GM10266 (cell line): Measurements from ENCODE around the gene LCNL1.

ENCODE experiments used
- DNase-seq: peaks from one replicate; pipeline ENCODE4 v3.0.0; 2012; ENCODE audit errors: extremely low spot score
- TF ChIP-seq, protein P1 (sequence below): IDR thresholded peaks from 2 replicates; pipeline ENCODE4 v1.5.1; 2012; ENCODE audit warnings: mild to moderate bottlenecking, low read depth; ENCODE audit not compliant: control insufficient read depth, insufficient read depth; ENCODE audit errors: missing control alignments

The LCNL1 gene

GRCh38 chr9:136994180-136994887 is 11.5 kb downstream of the LCNL1 start:
- no peak for DNase-seq
- TF ChIP-seq, protein P1, sequence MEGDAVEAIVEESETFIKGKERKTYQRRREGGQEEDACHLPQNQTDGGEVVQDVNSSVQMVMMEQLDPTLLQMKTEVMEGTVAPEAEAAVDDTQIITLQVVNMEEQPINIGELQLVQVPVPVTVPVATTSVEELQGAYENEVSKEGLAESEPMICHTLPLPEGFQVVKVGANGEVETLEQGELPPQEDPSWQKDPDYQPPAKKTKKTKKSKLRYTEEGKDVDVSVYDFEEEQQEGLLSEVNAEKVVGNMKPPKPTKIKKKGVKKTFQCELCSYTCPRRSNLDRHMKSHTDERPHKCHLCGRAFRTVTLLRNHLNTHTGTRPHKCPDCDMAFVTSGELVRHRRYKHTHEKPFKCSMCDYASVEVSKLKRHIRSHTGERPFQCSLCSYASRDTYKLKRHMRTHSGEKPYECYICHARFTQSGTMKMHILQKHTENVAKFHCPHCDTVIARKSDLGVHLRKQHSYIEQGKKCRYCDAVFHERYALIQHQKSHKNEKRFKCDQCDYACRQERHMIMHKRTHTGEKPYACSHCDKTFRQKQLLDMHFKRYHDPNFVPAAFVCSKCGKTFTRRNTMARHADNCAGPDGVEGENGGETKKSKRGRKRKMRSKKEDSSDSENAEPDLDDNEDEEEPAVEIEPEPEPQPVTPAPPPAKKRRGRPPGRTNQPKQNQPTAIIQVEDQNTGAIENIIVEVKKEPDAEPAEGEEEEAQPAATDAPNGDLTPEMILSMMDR: no peak

GRCh38 chr9:136994888-136995230 is 12.1 kb downstream of the LCNL1 start:
- TF ChIP-seq, protein P1: no peak
- no peak for DNase-seq

DNA sequence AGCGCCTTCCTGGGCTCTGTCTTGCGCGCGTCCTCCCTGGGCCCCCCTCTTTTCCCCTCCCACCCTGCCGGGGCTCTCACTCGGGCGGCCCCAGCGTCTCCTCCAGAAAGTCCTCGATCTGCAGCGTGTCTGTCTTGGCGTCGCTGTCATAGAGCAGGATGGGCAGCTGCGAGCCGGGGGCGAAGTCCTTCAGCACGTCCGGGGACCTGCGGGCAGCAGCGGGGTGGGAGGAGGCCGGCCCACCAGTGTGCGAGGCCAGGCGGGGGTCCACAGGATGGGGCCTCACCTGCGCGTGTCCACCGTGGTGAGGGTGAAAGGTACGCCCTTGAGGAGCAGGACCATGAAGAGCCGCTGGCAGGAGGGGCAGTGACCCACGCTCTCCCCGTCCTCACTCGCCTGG is 12.6 kb downstream of the LCNL1 start:
- TF ChIP-seq, protein P1: no peak
- no peak for DNase-seq

- TF ChIP-seq, protein P1: no peak
- no peak for DNase-seq
Observed at GRCh38 chr9:136995772-136996311, 13.0 kb downstream of the LCNL1 start.

DNA sequence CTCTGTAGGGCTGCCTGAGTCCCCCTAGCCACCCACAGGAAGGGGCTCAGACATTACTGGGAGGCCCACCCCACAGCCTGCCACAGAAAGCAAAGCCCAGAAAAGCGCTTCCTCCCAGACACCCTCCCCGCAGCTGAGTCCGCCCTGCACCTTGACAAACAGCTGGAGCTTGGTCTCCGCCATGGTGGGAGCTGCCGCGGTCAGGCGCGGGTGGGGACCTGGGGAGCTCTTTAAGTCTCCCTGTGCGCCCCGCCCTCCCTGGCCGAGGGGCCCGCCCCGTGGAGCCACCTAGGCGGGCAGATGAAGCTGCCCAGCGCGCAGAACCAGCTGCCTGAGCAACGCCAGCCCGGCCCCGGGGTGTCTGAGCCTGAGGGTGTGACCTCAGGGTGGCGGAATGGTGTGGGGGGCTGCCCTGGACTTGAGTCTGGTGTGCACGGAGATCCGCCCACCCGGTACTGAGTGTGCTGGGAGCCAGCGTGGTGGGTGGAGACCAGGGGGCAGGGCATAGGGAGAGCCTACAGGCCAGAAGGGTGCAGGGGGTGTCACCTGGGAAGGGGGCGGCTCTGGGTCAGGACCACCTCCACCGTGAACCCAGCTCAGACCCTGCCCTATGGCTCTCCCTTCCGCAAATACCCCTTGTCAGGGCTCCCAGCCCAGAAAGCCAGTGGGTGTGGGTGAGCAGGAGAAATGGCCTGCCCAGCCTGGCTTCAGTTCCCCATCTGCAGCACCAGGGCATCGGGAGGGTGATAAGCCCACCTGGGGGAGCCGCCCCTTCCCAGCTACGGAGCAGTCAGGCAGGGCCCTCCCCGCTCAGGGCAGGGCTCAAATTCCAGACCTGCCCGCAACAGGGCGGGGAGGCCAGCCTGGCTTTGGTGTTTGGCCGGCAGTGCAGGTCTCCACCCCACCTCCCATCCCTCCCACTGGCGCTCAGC is 13.8 kb downstream of the LCNL1 start, which contains the start of gene CLIC3:
TSS of gene CLIC3 (minus strand) at position 208 of the 932 bp plus-strand sequence. CDS start at position 183, 25 bp downstream.
- TF ChIP-seq, protein P1: no peak
- DNase-seq: no peak

GRCh38 chr9:136997371-136997770 is 14.6 kb downstream of the LCNL1 start:
- DNase-seq: no peak
- TF ChIP-seq, protein P1: no peak

DNA sequence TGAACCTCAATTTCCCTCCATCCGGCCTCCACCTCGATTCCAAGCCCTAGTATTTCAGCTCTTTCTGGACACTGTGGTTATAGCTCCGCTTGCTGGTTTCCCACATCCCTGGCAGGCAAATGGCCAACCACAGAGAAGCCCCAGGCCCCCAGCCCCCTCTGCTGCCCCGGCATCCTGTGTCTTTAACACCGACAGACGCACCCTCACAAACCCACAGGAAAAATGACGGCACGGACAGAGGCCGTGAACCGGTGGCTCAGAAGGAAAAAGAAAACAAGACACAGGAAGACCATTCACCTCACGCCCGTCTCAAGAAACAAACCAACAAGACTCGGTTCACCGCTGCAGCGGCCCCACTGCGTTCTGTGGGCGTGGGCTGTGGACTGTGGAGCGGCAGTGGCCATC is 15.0 kb downstream of the LCNL1 start:
- TF ChIP-seq, protein P1: no peak
- DNase-seq: no peak
